Esophagus muscularis mucosa (tissue), 4 donors: ENCODE measurements around the gene MOB3B. TPM values are rescaled to one million over a fixed set of nuclear protein-coding genes. Genes with fewer than 3 reads are reported as not detected.
"Not testable (repeated sequence)": the region's sequence is repeated elsewhere in the genome, so short reads cannot be mapped to it uniquely, and the experiment has no call there.

Source experiments
- DNase-seq: peaks from one replicate; pipeline ENCODE4 v3.0.0-alpha.2; 2017; ENCODE audit errors: extremely low spot score
- H3K27ac ChIP-seq, 4 donors: fragments of 200-600 bp; sonication (generic); replicated peaks in 1 of 4; 1 replicate in 3 of 4; 2 replicates in 1 of 4; pipeline ENCODE4 v1.5.1; 2016 to 2019; ENCODE audit warnings: mild to moderate bottlenecking in 1 of 4
- H3K27me3 ChIP-seq, 4 donors: fragments of 200-600 bp; sonication (generic); one replicate each; pipeline versions ENCODE4 v1.5.1 to v1.6.0; 2016 to 2019
- H3K36me3 ChIP-seq, 4 donors: fragments of 200-600 bp; sonication (generic); one replicate each; pipeline ENCODE4 v1.5.1; 2016 to 2019
- H3K4me1 ChIP-seq, 4 donors: fragments of 200-600 bp; sonication (generic); one replicate each; pipeline ENCODE4 v1.5.1; 2016 to 2019
- H3K4me3 ChIP-seq, 4 donors: fragments of 200-600 bp; sonication (generic); 1 replicate in 2 of 4; 2 replicates in 2 of 4; pipeline ENCODE4 v1.5.1; 2016 to 2019; ENCODE audit warnings: mild to moderate bottlenecking in 4 of 4, moderate library complexity in 1 of 4
- H3K9me3 ChIP-seq, 4 donors: fragments of 200-600 bp; sonication (generic); 1 replicate in 3 of 4; 2 replicates in 1 of 4; pipeline ENCODE4 v1.5.1; 2016 to 2019
- CTCF ChIP-seq, 3 experiments: fragments of 200-600 bp in 2 of 3; fragments of 450-650 bp in 1 of 3; sonication (generic) in 2 of 3; IDR thresholded peaks; one replicate each; pipeline ENCODE4 v1.5.1; 2017 to 2019; ENCODE audit warnings: antibody characterized with exemption in 3 of 3, mild to moderate bottlenecking in 2 of 3, moderate library complexity in 1 of 3
- EP300 ChIP-seq: sonication (generic); formaldehyde crosslinking; IDR thresholded peaks from one replicate; pipeline ENCODE4 v1.6.1; 2017; ENCODE audit warnings: antibody characterized with exemption
- POLR2A ChIP-seq: fragments of 450-650 bp; IDR thresholded peaks from one replicate; pipeline ENCODE4 v1.6.1; 2017; ENCODE audit warnings: antibody characterized with exemption, moderate library complexity, mild to moderate bottlenecking, low read depth
- POLR2AphosphoS5 ChIP-seq, 2 donors: sonication (generic); formaldehyde crosslinking; IDR thresholded peaks; one replicate each; pipeline ENCODE4 v1.6.1; 2017; ENCODE audit warnings: antibody characterized with exemption in 2 of 2
- WGBS: methylation state at CpG from one replicate; pipeline ENCODE4 v1.1.5; 2018; 5-methylcytosine and 5-hydroxymethylcytosine counted together
- intact Hi-C: fragments of 100-400 bp; cut with DNase I; formaldehyde crosslinking; loops from one replicate; pipeline ENCODE4 v1.15.1; 2023
- total RNA-seq, 4 donors: library from RNA; depleted of rRNA; stranded (reverse); fragments of >200 nt; gene quantifications; one replicate each; pipeline versions ENCODE4 v1.1.0 to v1.2.1, GENCODE V29; 2016

Gene MOB3B
- total RNA-seq, 4 donors from 2014 or later, result 7.6 to 11.6 (median 9.5) TPM

GRCh38 chr9:27467486-27467885 lies 62.1 kb downstream of the MOB3B start:
- TF ChIP-seq EP300 (no peak), POLR2AphosphoS5 (IDR thresholded peaks at IDR 0.05) (no peak), CTCF (IDR thresholded peaks at IDR 0.05) (no peak), POLR2A (no peak)
- intact Hi-C loops, result no loop called here
- H3K4me3 ChIP-seq, result no peak overlapping the region
- no peak overlapping the region for H3K27ac ChIP-seq
- peaks cover 0 to 3% (median 0%) of the 10 kb centered on the region in 4 donors for H3K27me3 ChIP-seq
- H3K9me3 ChIP-seq, result no peaks in the 10 kb centered on the region
- no peaks in the 10 kb centered on the region for H3K36me3 ChIP-seq
- peaks cover 0 to 33% (median 30%) of the 10 kb centered on the region in 4 donors for H3K4me1 ChIP-seq
- WGBS, result 88% methylated on average over 4 of the region's 4 CpGs
- DNase-seq, result no peak

- H3K36me3 ChIP-seq, H3K4me3 ChIP-seq, intact Hi-C loops, H3K27ac ChIP-seq, H3K9me3 ChIP-seq, DNase-seq, H3K27me3 ChIP-seq: not testable (repeated sequence)
- H3K4me1 ChIP-seq, result peaks cover 0 to 23% (median 20%) of the 10 kb centered on the region in 4 donors
- 76% methylated on average over 6 of the region's 6 CpGs for WGBS
Measured at GRCh38 chr9:27466516-27466915, 63.1 kb downstream of the MOB3B start.

- H3K36me3 ChIP-seq, intact Hi-C loops, H3K27ac ChIP-seq, H3K4me3 ChIP-seq, DNase-seq, H3K27me3 ChIP-seq, H3K9me3 ChIP-seq: not testable (repeated sequence)
- peaks cover 0 to 27% (median 24%) of the 10 kb centered on the region in 4 donors for H3K4me1 ChIP-seq
- 95% methylated on average over 2 of the region's 3 CpGs for WGBS
Measured at GRCh38 chr9:27464950-27465349, 64.7 kb downstream of the MOB3B start.

DNA sequence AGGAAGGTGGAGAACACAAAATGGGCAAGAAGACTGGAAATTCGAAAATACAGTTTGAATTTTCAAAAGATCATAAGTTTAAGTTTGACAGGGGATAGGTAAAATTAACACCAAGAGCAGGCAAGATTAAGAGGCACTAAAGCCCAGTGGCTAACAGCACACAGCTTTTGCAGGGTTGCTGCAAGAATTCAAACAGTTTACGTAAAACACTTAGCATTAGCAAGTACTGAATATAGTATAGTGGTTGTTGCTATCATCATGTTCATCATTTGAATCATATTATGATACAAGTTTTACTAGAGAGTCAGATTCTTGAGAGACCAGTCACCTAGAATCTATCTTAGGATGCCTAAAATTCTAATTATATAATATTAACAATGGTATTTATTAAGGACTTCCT lies 66.8 kb downstream of the MOB3B start:
- DNase-seq, result no peak
- peaks cover 2 to 21% (median 19%) of the 10 kb centered on the region in 4 donors for H3K4me1 ChIP-seq
- no peak for TF ChIP-seq POLR2A
- TF ChIP-seq POLR2AphosphoS5 (IDR thresholded peaks at IDR 0.05), result no peak
- no peak for TF ChIP-seq EP300
- no peak for TF ChIP-seq CTCF (IDR thresholded peaks at IDR 0.05)
- intact Hi-C loops, result no loop called here
- H3K36me3 ChIP-seq, result no peaks in the 10 kb centered on the region
- no peaks in the 10 kb centered on the region for H3K27me3 ChIP-seq
- WGBS, result 95% methylated on average over 2 of the region's 2 CpGs
- no peaks in the 10 kb centered on the region for H3K9me3 ChIP-seq
- no peak overlapping the region for H3K27ac ChIP-seq
- H3K4me3 ChIP-seq, result no peak overlapping the region

DNA sequence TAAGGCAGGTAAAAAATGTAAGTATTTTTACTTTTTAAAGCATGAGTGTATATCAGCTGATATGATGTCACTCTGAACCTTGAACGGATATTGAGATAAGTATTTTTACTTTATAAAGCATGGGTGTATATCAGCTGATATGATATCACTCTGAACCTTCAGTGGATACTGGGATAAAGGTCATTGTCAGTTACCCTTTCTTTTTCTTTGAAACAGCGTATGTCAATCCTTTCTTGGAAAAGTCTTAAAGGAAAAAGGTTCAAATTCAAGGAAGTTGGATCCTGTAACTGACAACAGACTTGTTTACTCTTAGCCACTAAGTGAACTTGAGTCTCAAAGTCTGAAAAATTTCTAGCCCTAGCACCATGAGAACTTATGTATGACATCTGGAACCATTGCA lies 67.2 kb downstream of the MOB3B start:
- no peak for TF ChIP-seq CTCF (IDR thresholded peaks at IDR 0.05)
- no peak for TF ChIP-seq POLR2AphosphoS5 (IDR thresholded peaks at IDR 0.05)
- TF ChIP-seq POLR2A, result no peak
- TF ChIP-seq EP300, result no peak
- peaks cover 4 to 24% (median 20%) of the 10 kb centered on the region in 4 donors for H3K4me1 ChIP-seq
- DNase-seq, result no peak
- H3K36me3 ChIP-seq, result no peaks in the 10 kb centered on the region
- H3K27ac ChIP-seq, result no peak overlapping the region
- WGBS, result 87% methylated on average over 2 of the region's 2 CpGs
- no peaks in the 10 kb centered on the region for H3K9me3 ChIP-seq
- no peaks in the 10 kb centered on the region for H3K27me3 ChIP-seq
- no peak overlapping the region for H3K4me3 ChIP-seq
- intact Hi-C loops, result no loop called here
